Testis (tissue), 3 donors: Measurements from ENCODE around the gene ADAMTS8. TPM values are rescaled to one million over a fixed set of nuclear protein-coding genes. Genes with fewer than 3 reads are reported as not detected.

ENCODE experiments used
- DNase-seq: peaks from one replicate; pipeline ENCODE4 v3.0.0-alpha.2; 2019
- H3K27ac ChIP-seq, 2 donors: fragments of 200-600 bp; sonication (generic); one replicate each; pipeline ENCODE4 v1.5.1; 2019
- H3K27me3 ChIP-seq: fragments of 200-600 bp; sonication (generic); one replicate; pipeline ENCODE4 v1.5.1; 2019
- H3K36me3 ChIP-seq: fragments of 200-600 bp; sonication (generic); one replicate; pipeline ENCODE4 v1.5.1; 2017; ENCODE audit warnings: low read depth; ENCODE audit errors: missing control alignments
- H3K4me1 ChIP-seq: fragments of 200-600 bp; sonication (generic); one replicate; pipeline ENCODE4 v1.5.1; 2019
- H3K4me3 ChIP-seq, 2 donors: fragments of 200-600 bp; sonication (generic); one replicate each; pipeline ENCODE4 v1.5.1; 2017 to 2019
- H3K9me3 ChIP-seq: fragments of 200-600 bp; sonication (generic); one replicate; pipeline ENCODE4 v1.5.1; 2017
- CTCF ChIP-seq, 3 experiments: fragments of 450-650 bp in 2 of 3; fragments of 200-600 bp in 1 of 3; sonication (generic) in 1 of 3; IDR thresholded peaks; one replicate each; pipeline ENCODE4 v1.5.1; 2016 to 2019; ENCODE audit warnings: antibody characterized with exemption in 3 of 3, mild to moderate bottlenecking in 2 of 3, moderate library complexity in 1 of 3
- POLR2A ChIP-seq: fragments of 450-650 bp; IDR thresholded peaks from one replicate; pipeline ENCODE4 v1.6.1; 2017; ENCODE audit warnings: antibody characterized with exemption, mild to moderate bottlenecking, moderate library complexity
- WGBS, 2 donors: methylation state at CpG; one replicate each; pipeline ENCODE4 v1.1.5; 2018; 5-methylcytosine and 5-hydroxymethylcytosine counted together
- intact Hi-C: fragments of 100-400 bp; cut with DNase I; formaldehyde crosslinking; loops from one replicate; pipeline ENCODE4 v1.15.1; 2023; ENCODE audit warnings: low total_unique reads
- polyA plus RNA-seq: library from polyadenylated mRNA; stranded (reverse); fragments of 350-450 nt; fragmentation: Illumina TruSeq; extraction: RNeasy Lipid Tissue Mini Kit (QIAGEN cat#74804); gene quantifications from one replicate; pipeline ENCODE4 v1.2.3, GENCODE V29; 2014; ENCODE audit warnings: low read depth, low replicate concordance; ENCODE audit not compliant: insufficient read depth
- total RNA-seq, 2 donors: library from RNA; depleted of rRNA; stranded (reverse); fragments of >200 nt; gene quantifications; one replicate each; pipeline ENCODE4 v1.2.3, GENCODE V29; 2016

The ADAMTS8 gene
- total and polyA plus RNA-seq, 3 donors from 2014 or later, result 0.39 to 1.2 (median 0.56) TPM

- Histone ChIP-seq H3K9me3 (no peaks in the 10 kb centered on the region), H3K4me3 (no peak overlapping the region), H3K27me3 (no peaks in the 10 kb centered on the region), H3K36me3 (no peaks in the 10 kb centered on the region), H3K4me1 (no peaks in the 10 kb centered on the region), H3K27ac (no peak overlapping the region)
- 96 to 97% methylated on average over 11 of the region's 11 CpGs for WGBS, 2 donors
- TF ChIP-seq POLR2A (no peak), CTCF (IDR thresholded peaks at IDR 0.05) (no peak)
- intact Hi-C loops, result no loop called here
- DNase-seq, result no peak
These were observed 11.5 kb downstream of the ADAMTS8 start for GRCh38 chr11:130416906-130417305.

GRCh38 chr11:130416530-130416882 is 11.9 kb downstream of the ADAMTS8 start:
- intact Hi-C loops, result no loop called here
- 79 to 84% methylated on average over 12 of the region's 12 CpGs for WGBS, 2 donors

GRCh38 chr11:130415731-130416529 is 12.5 kb downstream of the ADAMTS8 start:
- Histone ChIP-seq H3K27ac (no peak overlapping the region), H3K4me3 (no peak overlapping the region), H3K4me1 (no peaks in the 10 kb centered on the region), H3K36me3 (no peaks in the 10 kb centered on the region), H3K27me3 (no peaks in the 10 kb centered on the region), H3K9me3 (no peaks in the 10 kb centered on the region)
- intact Hi-C loops, result no loop called here
- TF ChIP-seq CTCF (IDR thresholded peaks at IDR 0.05) (no peak), POLR2A (no peak)
- no peak for DNase-seq
- 88 to 93% methylated on average over 27 to 37 of the region's 37 CpGs for WGBS, 2 donors

More at GRCh38 chr11:130416530-130416882, 11.9 kb downstream of the ADAMTS8 start:
- Histone ChIP-seq H3K27me3 (no peaks in the 10 kb centered on the region), H3K9me3 (no peaks in the 10 kb centered on the region), H3K36me3 (no peaks in the 10 kb centered on the region), H3K4me1 (no peaks in the 10 kb centered on the region), H3K27ac (no peak overlapping the region), H3K4me3 (no peak overlapping the region)
- no peak for DNase-seq
- TF ChIP-seq CTCF (IDR thresholded peaks at IDR 0.05), result no peak

GRCh38 chr11:130414107-130415080 is 14.0 kb downstream of the ADAMTS8 start:
- H3K9me3 ChIP-seq, result no peaks in the 10 kb centered on the region
- H3K4me3 ChIP-seq, result no peak overlapping the region
- TF ChIP-seq CTCF (IDR thresholded peaks at IDR 0.05) (no peak), POLR2A (no peak)
- H3K36me3 ChIP-seq, result no peaks in the 10 kb centered on the region
- no peaks in the 10 kb centered on the region for H3K27me3 ChIP-seq
- H3K4me1 ChIP-seq, result no peaks in the 10 kb centered on the region
- intact Hi-C loops, result no loop called here
- 77 to 79% methylated on average over 23 to 24 of the region's 24 CpGs for WGBS, 2 donors
- H3K27ac ChIP-seq, result no peak overlapping the region
- no peak for DNase-seq
